ENCODE results near the gene MSH2. TPM values are rescaled to one million over a fixed set of nuclear protein-coding genes. Genes with fewer than 3 reads are reported as not detected.
"Not testable (repeated sequence)": the region's sequence is repeated elsewhere in the genome, so short reads cannot be mapped to it uniquely, and the experiment has no call there.

The MSH2 gene
- total RNA-seq, 4 donors from 2014 or later = 8.2 to 15.3 (median 14.2) TPM

GRCh38 chr2:47437287-47437686 is 34.3 kb downstream of the MSH2 start:
- H3K27ac ChIP-seq = no peak overlapping the region
- no peaks in the 10 kb centered on the region for H3K4me1 ChIP-seq
- H3K27me3 ChIP-seq = no peaks in the 10 kb centered on the region
- H3K36me3 ChIP-seq = peaks cover 0 to 4% (median 0%) of the 10 kb centered on the region in 3 donors
- 26 to 33% methylated on average over 4 of the region's 4 CpGs for WGBS, 2 donors
- TF ChIP-seq POLR2A (IDR thresholded peaks at IDR 0.05) (no peak), EP300 (IDR thresholded peaks at IDR 0.05) (no peak), CTCF (IDR thresholded peaks at IDR 0.05) (peak in 4 of 5 experiments; percentile 41 to 63 (median 44))
- no peak for DNase-seq (ENCODE audit: low spot score in 2 of 2)
- H3K4me3 ChIP-seq = no peak overlapping the region
- H3K9me3 ChIP-seq = no peaks in the 10 kb centered on the region

- H3K27me3 ChIP-seq = no peaks in the 10 kb centered on the region
- TF ChIP-seq CTCF (IDR thresholded peaks at IDR 0.05) = no peak
- TF ChIP-seq EP300 (IDR thresholded peaks at IDR 0.05) = no peak
- TF ChIP-seq POLR2A (IDR thresholded peaks at IDR 0.05) = no peak
- H3K36me3 ChIP-seq = peaks cover 0 to 4% (median 0%) of the 10 kb centered on the region in 3 donors
- H3K9me3 ChIP-seq = no peaks in the 10 kb centered on the region
- 81 to 86% methylated on average over 3 of the region's 3 CpGs for WGBS, 2 donors
- no peak overlapping the region for H3K4me3 ChIP-seq
- no peaks in the 10 kb centered on the region for H3K4me1 ChIP-seq
- H3K27ac ChIP-seq = no peak overlapping the region
- no peak for DNase-seq (ENCODE audit: low spot score in 2 of 2)
Measured at GRCh38 chr2:47438106-47438505, 35.1 kb downstream of the MSH2 start.

- TF ChIP-seq CTCF (IDR thresholded peaks at IDR 0.05) = no peak
- TF ChIP-seq EP300 (IDR thresholded peaks at IDR 0.05) = no peak
- TF ChIP-seq POLR2A (IDR thresholded peaks at IDR 0.05) = no peak
- DNase-seq (ENCODE audit: low spot score in 2 of 2) = no peak
- Histone ChIP-seq H3K27ac (no peak overlapping the region), H3K4me3 (no peak overlapping the region), H3K27me3 (no peaks in the 10 kb centered on the region), H3K36me3 (peaks cover 0 to 4% (median 0%) of the 10 kb centered on the region in 3 donors), H3K9me3 (no peaks in the 10 kb centered on the region), H3K4me1 (no peaks in the 10 kb centered on the region)
- WGBS, 2 donors = 94 to 96% methylated on average over 2 of the region's 2 CpGs
Measured at GRCh38 chr2:47438783-47439182, 35.8 kb downstream of the MSH2 start.

GRCh38 chr2:47451790-47452189 is 48.8 kb downstream of the MSH2 start:
- no peaks in the 10 kb centered on the region for H3K9me3 ChIP-seq
- H3K36me3 ChIP-seq = peaks cover 0 to 19% (median 0%) of the 10 kb centered on the region in 3 donors
- no peak overlapping the region for H3K4me3 ChIP-seq
- no peaks in the 10 kb centered on the region for H3K27me3 ChIP-seq
- no peak for DNase-seq (ENCODE audit: low spot score in 2 of 2)
- no peak overlapping the region for H3K27ac ChIP-seq
- no peak for TF ChIP-seq EP300 (IDR thresholded peaks at IDR 0.05)
- H3K4me1 ChIP-seq = no peaks in the 10 kb centered on the region

- no peaks in the 10 kb centered on the region for H3K27me3 ChIP-seq
- TF ChIP-seq POLR2A (IDR thresholded peaks at IDR 0.05) (no peak), CTCF (IDR thresholded peaks at IDR 0.05) (no peak), EP300 (IDR thresholded peaks at IDR 0.05) (no peak)
- no peaks in the 10 kb centered on the region for H3K4me1 ChIP-seq
- no peak for DNase-seq (ENCODE audit: low spot score in 2 of 2)
- 79 to 87% methylated on average over 2 of the region's 2 CpGs for whole genome bisulfite sequencing, 2 donors
- H3K9me3 ChIP-seq = no peaks in the 10 kb centered on the region
- no peak overlapping the region for H3K4me3 ChIP-seq
- H3K36me3 ChIP-seq = peaks cover 0 to 25% (median 0%) of the 10 kb centered on the region in 3 donors
- H3K27ac ChIP-seq = no peak overlapping the region
Measured at GRCh38 chr2:47452761-47453160, 49.8 kb downstream of the MSH2 start.

- 97% methylated on average over 5 of the region's 5 CpGs for WGBS, 2 donors
- not testable (repeated sequence) for DNase-seq (ENCODE audit: low spot score in 2 of 2); H3K27me3 ChIP-seq
Measured at GRCh38 chr2:47454818-47455217, 51.9 kb downstream of the MSH2 start.

More at GRCh38 chr2:47454818-47455217, 51.9 kb downstream of the MSH2 start:
- H3K4me1 ChIP-seq, H3K4me3 ChIP-seq, H3K27ac ChIP-seq, H3K9me3 ChIP-seq: not testable (repeated sequence)
- peaks cover 0 to 26% (median 0%) of the 10 kb centered on the region in 3 donors for H3K36me3 ChIP-seq

All from tibial nerve (tissue), 4 donors.